Lower leg skin (tissue), 4 donors: ENCODE results near the gene HTRA2. TPM values are rescaled to one million over a fixed set of nuclear protein-coding genes. Genes with fewer than 3 reads are reported as not detected.

Experiments
- DNase-seq, 2 donors: peaks; one replicate each; pipeline ENCODE4 v3.0.0-alpha.2; 2019; ENCODE audit warnings: low spot score in 2 of 2
- H3K4me3 ChIP-seq: fragments of 200-600 bp; sonication (generic); 2 replicates; pipeline ENCODE4 v1.5.1; 2017; ENCODE audit warnings: mild to moderate bottlenecking, low read depth; ENCODE audit not compliant: poor library complexity, severe bottlenecking
- CTCF ChIP-seq, 3 donors: fragments of 450-650 bp; IDR thresholded peaks; one replicate each; pipeline ENCODE4 v1.5.1; 2016; ENCODE audit warnings: antibody characterized with exemption in 3 of 3, mild to moderate bottlenecking in 3 of 3, moderate library complexity in 2 of 3
- POLR2A ChIP-seq, 2 donors: fragments of 450-650 bp; IDR thresholded peaks; one replicate each; pipeline ENCODE4 v1.6.1; 2016 to 2017; ENCODE audit warnings: antibody characterized with exemption in 2 of 2, mild to moderate bottlenecking in 1 of 2, moderate library complexity in 1 of 2
- WGBS, 2 donors: methylation state at CpG; one replicate each; pipeline ENCODE4 v1.1.5; 2018; 5-methylcytosine and 5-hydroxymethylcytosine counted together
- intact Hi-C: fragments of 100-400 bp; cut with DNase I; formaldehyde crosslinking; loops from one replicate; pipeline ENCODE4 v1.15.0; 2023; ENCODE audit warnings: low total_unique reads
- total RNA-seq, 4 donors: library from RNA; depleted of rRNA; stranded (reverse); fragments of >200 nt; gene quantifications; one replicate each; pipeline ENCODE4 v1.1.0, GENCODE V29; 2016

HTRA2 gene
- total RNA-seq, 4 donors from 2014 or later, result 22.6 to 28.6 (median 25.2) TPM

GRCh38 chr2:74566754-74567085 is 37.0 kb downstream of the HTRA2 start:
- intact Hi-C loops, result no loop called here
- DNase-seq, result no peak
- TF ChIP-seq POLR2A (IDR thresholded peaks at IDR 0.05) (no peak), CTCF (IDR thresholded peaks at IDR 0.05) (no peak)
- no peak overlapping the region for H3K4me3 ChIP-seq

- intact Hi-C loops, result no loop called here
- TF ChIP-seq POLR2A (IDR thresholded peaks at IDR 0.05) (no peak), CTCF (IDR thresholded peaks at IDR 0.05) (no peak)
- no peak overlapping the region for H3K4me3 ChIP-seq
- DNase-seq, result no peak
- 56 to 60% methylated on average over 5 of the region's 5 CpGs for WGBS, 2 donors
Observed at GRCh38 chr2:74567881-74568280, 38.1 kb downstream of the HTRA2 start.

GRCh38 chr2:74569686-74570085 is 40.0 kb downstream of the HTRA2 start:
- no peak for TF ChIP-seq POLR2A (IDR thresholded peaks at IDR 0.05)
- no peak for TF ChIP-seq CTCF (IDR thresholded peaks at IDR 0.05)
- intact Hi-C loops, result no loop called here
- 38 to 69% methylated on average over 1 of the region's 1 CpG for WGBS, 2 donors
- DNase-seq, result no peak
- H3K4me3 ChIP-seq, result no peak overlapping the region

GRCh38 chr2:74571058-74571457 is 41.3 kb downstream of the HTRA2 start:
- no peak overlapping the region for H3K4me3 ChIP-seq
- intact Hi-C loops, result no loop called here
- WGBS, 2 donors, result 86 to 90% methylated on average over 1 of the region's 1 CpG
- no peak for DNase-seq
- TF ChIP-seq POLR2A (IDR thresholded peaks at IDR 0.05) (no peak), CTCF (IDR thresholded peaks at IDR 0.05) (no peak)

- intact Hi-C loops, result no loop called here
- 93 to 95% methylated on average over 3 of the region's 3 CpGs for WGBS, 2 donors
- TF ChIP-seq POLR2A (IDR thresholded peaks at IDR 0.05), result no peak
- no peak for TF ChIP-seq CTCF (IDR thresholded peaks at IDR 0.05)
- H3K4me3 ChIP-seq, result no peak overlapping the region
- no peak for DNase-seq
Observed at GRCh38 chr2:74572178-74572925, 42.6 kb downstream of the HTRA2 start.
